Mesenchymal stem cell (in vitro differentiated cells and primary cell): ENCODE data around the gene SLC37A4.
"Not testable (repeated sequence)": the region's sequence is repeated elsewhere in the genome, so short reads cannot be mapped to it uniquely, and the experiment has no call there.

Experiments
- DNase-seq: peaks from one replicate; pipeline ENCODE4 v3.0.0-alpha.2; 2013
- H2AFZ ChIP-seq: one replicate; pipeline ENCODE4 v1.6.1; 2013; ENCODE audit warnings: low read depth, mild to moderate bottlenecking, control low read depth, inconsistent platforms, low read length, moderate library complexity
- H2AK5ac ChIP-seq: 2 replicates; pipeline ENCODE4 v1.6.1; 2013; ENCODE audit warnings: low read length, moderate library complexity, mild to moderate bottlenecking, inconsistent platforms; ENCODE audit not compliant: severe bottlenecking
- H2BK120ac ChIP-seq: one replicate; pipeline ENCODE4 v1.6.1; 2013; ENCODE audit warnings: low read depth, mild to moderate bottlenecking, inconsistent platforms, low read length, moderate library complexity
- H2BK12ac ChIP-seq, 2 experiments: one replicate each; pipeline ENCODE4 v1.6.1; 2013; ENCODE audit warnings: inconsistent platforms in 2 of 2, low read length in 2 of 2, mild to moderate bottlenecking in 2 of 2, moderate library complexity in 2 of 2, control low read depth in 1 of 2
- H2BK15ac ChIP-seq: one replicate; pipeline ENCODE4 v1.6.1; 2013; ENCODE audit warnings: mild to moderate bottlenecking, low read depth, inconsistent platforms; ENCODE audit not compliant: poor library complexity, severe bottlenecking
- H2BK5ac ChIP-seq: 2 replicates; pipeline ENCODE4 v1.6.1; 2013; ENCODE audit warnings: low read depth, mild to moderate bottlenecking, low read length, control low read depth, inconsistent platforms; ENCODE audit not compliant: poor library complexity, severe bottlenecking
- H3K14ac ChIP-seq, 2 experiments: one replicate each; pipeline ENCODE4 v1.6.1; 2013; ENCODE audit warnings: inconsistent platforms in 2 of 2, low read length in 2 of 2, control low read depth in 1 of 2, mild to moderate bottlenecking in 1 of 2, moderate library complexity in 1 of 2
- H3K18ac ChIP-seq, 2 experiments: one replicate each; pipeline ENCODE4 v1.6.1; 2013; ENCODE audit warnings: inconsistent platforms in 2 of 2, low read length in 2 of 2, control low read depth in 1 of 2, low read depth in 1 of 2, mild to moderate bottlenecking in 1 of 2
- H3K23ac ChIP-seq, 2 experiments: one replicate each; pipeline ENCODE4 v1.6.1; 2013; ENCODE audit warnings: inconsistent platforms in 2 of 2, low read length in 2 of 2, mild to moderate bottlenecking in 2 of 2, moderate library complexity in 2 of 2, control low read depth in 1 of 2
- H3K27ac ChIP-seq: 2 replicates; pipeline ENCODE4 v1.5.1; 2013; ENCODE audit warnings: mild to moderate bottlenecking, moderate library complexity, low read length, control low read depth, inconsistent platforms; ENCODE audit not compliant: poor library complexity, severe bottlenecking
- H3K27me3 ChIP-seq, 2 experiments: 2 replicates each; pipeline versions ENCODE4 v1.6.1 to v1.7.0; 2013; ENCODE audit warnings: low read length in 2 of 2, mild to moderate bottlenecking in 2 of 2, moderate library complexity in 2 of 2, control low read depth in 1 of 2, inconsistent platforms in 1 of 2; ENCODE audit not compliant: control insufficient read depth in 1 of 2, insufficient read depth in 1 of 2
- H3K36me3 ChIP-seq, 2 experiments: 2 replicates each; pipeline versions ENCODE4 v1.6.1 to v1.7.0; 2013; ENCODE audit warnings: low read length in 2 of 2, control low read depth in 1 of 2, inconsistent platforms in 1 of 2, low read depth in 1 of 2, mild to moderate bottlenecking in 1 of 2; ENCODE audit not compliant: insufficient read depth in 2 of 2, control insufficient read depth in 1 of 2
- H3K4ac ChIP-seq, 2 experiments: one replicate each; pipeline ENCODE4 v1.6.1; 2013; ENCODE audit warnings: inconsistent platforms in 2 of 2, low read length in 2 of 2, mild to moderate bottlenecking in 2 of 2, moderate library complexity in 2 of 2, control low read depth in 1 of 2, low read depth in 1 of 2
- H3K4me1 ChIP-seq: 2 replicates; pipeline ENCODE4 v1.6.1; 2013; ENCODE audit warnings: low read depth, low read length, control low read depth; ENCODE audit not compliant: control insufficient read depth, insufficient read depth
- H3K4me2 ChIP-seq: 2 replicates; pipeline ENCODE4 v1.6.1; 2013; ENCODE audit warnings: low read length, mild to moderate bottlenecking, inconsistent platforms; ENCODE audit not compliant: poor library complexity, severe bottlenecking
- H3K4me3 ChIP-seq, 2 experiments: 2 replicates each; pipeline versions ENCODE4 v1.5.1 to v1.7.0; 2013; ENCODE audit warnings: low read length in 2 of 2, mild to moderate bottlenecking in 2 of 2, control low read depth in 1 of 2, low read depth in 1 of 2; ENCODE audit not compliant: insufficient read depth in 1 of 2
- H3K79me1 ChIP-seq: replicated peaks from 2 replicates; pipeline ENCODE4 v1.6.1; 2013; ENCODE audit warnings: mild to moderate bottlenecking, control low read depth, low read length, inconsistent platforms; ENCODE audit not compliant: poor library complexity, severe bottlenecking
- H3K9ac ChIP-seq: 2 replicates; pipeline ENCODE4 v1.7.0; 2013; ENCODE audit warnings: mild to moderate bottlenecking, low read length, moderate library complexity
- H3K9me3 ChIP-seq: 2 replicates; pipeline ENCODE4 v1.7.0; 2013; ENCODE audit warnings: mild to moderate bottlenecking, low read length; ENCODE audit not compliant: control insufficient read depth
- H4K8ac ChIP-seq: one replicate; pipeline ENCODE4 v1.6.1; 2013; ENCODE audit warnings: inconsistent platforms, mild to moderate bottlenecking, low read length, moderate library complexity
- H4K91ac ChIP-seq: one replicate; pipeline ENCODE4 v1.6.1; 2013; ENCODE audit warnings: mild to moderate bottlenecking, low read length, inconsistent platforms
- WGBS: methylation state at CpG from one replicate; pipeline ENCODE4 v1.1.7; 2013; ENCODE audit warnings: mixed read lengths; 5-methylcytosine and 5-hydroxymethylcytosine counted together

Gene SLC37A4

GRCh38 chr11:119034813-119035212 lies 4.1 kb upstream of the SLC37A4 start:
- Histone ChIP-seq H3K4me3 (no peak overlapping the region), H3K9ac (no peak overlapping the region), H3K36me3 (no peaks in the 10 kb centered on the region), H3K14ac (no peak overlapping the region), H3K23ac (no peak overlapping the region), H2BK12ac (no peak overlapping the region), H2AFZ (no peak overlapping the region), H3K27me3 (peaks cover 0 to 4% of the 10 kb centered on the region in 2 experiments), H3K18ac (no peak overlapping the region), H3K79me1 (peaks cover 2% of the 10 kb centered on the region), H2BK120ac (no peak overlapping the region), H2AK5ac (no peak overlapping the region), H4K91ac (no peak overlapping the region), H2BK15ac (no peak overlapping the region), H4K8ac (no peak overlapping the region), H3K27ac (no peak overlapping the region), H3K4me1 (peaks cover 3% of the 10 kb centered on the region), H3K4ac (no peak overlapping the region), H2BK5ac (no peak overlapping the region), H3K9me3 (no peaks in the 10 kb centered on the region), H3K4me2 (no peak overlapping the region)
- DNase-seq: no peak
- WGBS: 90% methylated on average over 3 of the region's 3 CpGs

- not testable (repeated sequence) for H3K18ac ChIP-seq, H3K4me2 ChIP-seq, H2AK5ac ChIP-seq, H4K91ac ChIP-seq, H4K8ac ChIP-seq, H3K23ac ChIP-seq, H3K27ac ChIP-seq, DNase-seq, H3K9ac ChIP-seq, H3K27me3 ChIP-seq, H2BK120ac ChIP-seq, H3K36me3 ChIP-seq, H2BK12ac ChIP-seq, H3K4me3 ChIP-seq, H3K4ac ChIP-seq, H2BK5ac ChIP-seq, H2BK15ac ChIP-seq, H3K9me3 ChIP-seq, H3K14ac ChIP-seq, H3K79me1 ChIP-seq, H2AFZ ChIP-seq
- H3K4me1 ChIP-seq: peaks cover 15% of the 10 kb centered on the region
- 73% methylated on average over 7 of the region's 10 CpGs for WGBS
These were observed 2.7 kb upstream of the SLC37A4 start for GRCh38 chr11:119033421-119033820.

- H3K9ac ChIP-seq: no peak overlapping the region
- no peak for DNase-seq
- H2BK12ac ChIP-seq: no peak overlapping the region
- H2AK5ac ChIP-seq: no peak overlapping the region
- no peak overlapping the region for H2AFZ ChIP-seq
- H3K4ac ChIP-seq: no peak overlapping the region
- H2BK5ac ChIP-seq: no peak overlapping the region
- 93% methylated on average over 7 of the region's 9 CpGs for WGBS
- no peak overlapping the region for H3K27ac ChIP-seq
- H4K91ac ChIP-seq: no peak overlapping the region
- H3K18ac ChIP-seq: no peak overlapping the region
- H3K4me2 ChIP-seq: no peak overlapping the region
- no peak overlapping the region for H3K4me3 ChIP-seq
- no peak overlapping the region for H2BK120ac ChIP-seq
- peaks cover 11% of the 10 kb centered on the region for H3K79me1 ChIP-seq
- peaks cover 30% of the 10 kb centered on the region for H3K4me1 ChIP-seq
- no peaks in the 10 kb centered on the region for H3K9me3 ChIP-seq
- H3K14ac ChIP-seq: no peak overlapping the region
- no peak overlapping the region for H2BK15ac ChIP-seq
- H3K27me3 ChIP-seq: no peaks in the 10 kb centered on the region
- no peak overlapping the region for H3K23ac ChIP-seq
- no peak overlapping the region for H4K8ac ChIP-seq
- H3K36me3 ChIP-seq: peaks cover 9 to 14% of the 10 kb centered on the region in 2 experiments
These were observed 1.2 kb upstream of the SLC37A4 start for GRCh38 chr11:119031912-119032280.

DNA sequence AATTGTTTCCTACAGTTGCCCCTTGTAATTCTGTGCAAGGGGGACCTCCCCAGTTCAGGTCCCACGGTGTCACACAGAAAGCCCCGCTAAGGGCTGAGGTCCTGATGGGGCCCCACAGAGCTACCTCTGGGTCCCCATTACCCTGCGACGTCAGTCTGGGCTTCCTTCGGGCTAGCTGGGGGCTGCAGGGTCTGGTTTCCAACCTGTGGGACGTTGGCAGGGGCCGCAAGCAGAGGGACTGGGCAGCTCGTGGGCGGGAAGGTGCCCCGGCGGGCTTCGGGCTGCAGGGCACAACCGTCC lies 698 bp downstream of the SLC37A4 start:
- Histone ChIP-seq H2BK12ac (no peak overlapping the region), H2AK5ac (no peak overlapping the region), H3K79me1 (peaks cover 27% of the 10 kb centered on the region), H3K27me3 (no peaks in the 10 kb centered on the region), H2BK120ac (no peak overlapping the region), H2AFZ (peak overlapping the region; percentile 85), H4K91ac (no peak overlapping the region), H3K14ac (peak overlapping the region in 1 of 2 experiments; percentile 35), H3K4me1 (peaks cover 41% of the 10 kb centered on the region), H3K27ac (peak overlapping the region; percentile 93), H3K4me2 (peak overlapping the region; percentile 88), H3K9me3 (no peaks in the 10 kb centered on the region), H2BK5ac (no peak overlapping the region), H3K4me3 (peak overlapping the region; percentile 89 to 95), H4K8ac (no peak overlapping the region), H3K36me3 (peaks cover 20 to 33% of the 10 kb centered on the region in 2 experiments), H3K18ac (peak overlapping the region; percentile 15 to 81), H3K4ac (peak overlapping the region in 1 of 2 experiments; percentile 38), H3K9ac (peak overlapping the region; percentile 85), H3K23ac (no peak overlapping the region), H2BK15ac (no peak overlapping the region)
- no peak for DNase-seq
- 1% methylated on average over 13 of the region's 13 CpGs for WGBS
